ENCODE data around the gene MCM7. TPM values are rescaled to one million over a fixed set of nuclear protein-coding genes. Genes with fewer than 3 reads are reported as not detected.

The MCM7 gene
- total RNA-seq, 1 donor from 2014 or later, result 21.6 TPM

DNA sequence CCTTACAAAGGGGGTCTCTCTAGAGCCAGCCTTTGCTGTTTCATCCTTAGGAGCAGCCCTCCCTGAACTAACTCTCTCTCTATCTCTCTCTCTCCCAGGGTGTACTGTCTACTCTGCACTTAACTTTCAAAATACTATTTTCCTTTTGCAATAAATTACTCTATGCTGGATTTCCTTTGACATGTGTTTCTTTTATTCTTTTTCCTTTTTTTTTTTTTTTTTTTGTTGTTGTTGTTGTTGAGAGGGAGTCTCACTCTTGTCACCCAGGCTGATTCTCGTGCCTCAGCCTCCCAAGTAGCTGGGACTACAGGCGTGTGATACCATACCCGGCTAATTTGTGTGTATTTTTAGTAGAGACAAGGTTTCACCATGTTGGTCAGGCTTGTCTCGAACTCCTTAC is 18.2 kb downstream of the MCM7 start:
- DNase-seq, result no peak
- ATAC-seq (ENCODE audit: poor library complexity), result no peak
- intact Hi-C loops (cut with DNase I), result no loop called here

DNA sequence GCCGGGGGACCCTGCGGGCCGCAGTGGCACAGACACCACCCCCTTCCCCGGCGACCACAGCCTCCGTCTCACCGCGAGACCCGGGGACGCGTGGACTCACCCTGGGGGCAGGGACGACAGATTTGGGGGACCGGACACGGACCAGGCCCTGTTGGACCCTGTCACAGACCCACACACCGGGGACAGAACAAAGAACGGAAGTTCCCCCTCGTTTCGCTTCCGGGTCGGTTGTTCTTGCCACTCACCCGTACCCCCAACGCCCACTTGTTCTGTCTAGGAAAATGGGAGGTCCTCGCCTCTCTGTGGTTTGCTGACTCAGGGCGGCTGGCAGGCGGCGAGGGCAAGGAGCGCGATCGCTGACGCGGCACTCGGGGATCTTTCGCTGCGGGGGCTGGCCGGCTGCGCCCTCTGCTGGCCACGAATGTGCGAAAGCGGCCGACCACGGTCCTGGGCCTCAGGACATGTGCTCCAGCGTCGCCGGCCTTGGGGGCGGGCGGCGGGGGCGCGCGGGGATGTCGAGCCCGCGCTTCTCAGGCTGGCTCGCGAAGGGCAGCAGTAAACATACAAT is 19.6 kb downstream of the MCM7 start, which contains the start of gene ZNF3:
Gene ZNF3, minus strand, starts transcription at position 189 of the 568 bp plus-strand sequence. CDS start 4,366 bp downstream, outside the sequence.
- DNase-seq, result peak; percentile 99
- ATAC-seq (ENCODE audit: poor library complexity), result peak; percentile 94
- intact Hi-C loops (cut with DNase I), result no loop called here

DNA sequence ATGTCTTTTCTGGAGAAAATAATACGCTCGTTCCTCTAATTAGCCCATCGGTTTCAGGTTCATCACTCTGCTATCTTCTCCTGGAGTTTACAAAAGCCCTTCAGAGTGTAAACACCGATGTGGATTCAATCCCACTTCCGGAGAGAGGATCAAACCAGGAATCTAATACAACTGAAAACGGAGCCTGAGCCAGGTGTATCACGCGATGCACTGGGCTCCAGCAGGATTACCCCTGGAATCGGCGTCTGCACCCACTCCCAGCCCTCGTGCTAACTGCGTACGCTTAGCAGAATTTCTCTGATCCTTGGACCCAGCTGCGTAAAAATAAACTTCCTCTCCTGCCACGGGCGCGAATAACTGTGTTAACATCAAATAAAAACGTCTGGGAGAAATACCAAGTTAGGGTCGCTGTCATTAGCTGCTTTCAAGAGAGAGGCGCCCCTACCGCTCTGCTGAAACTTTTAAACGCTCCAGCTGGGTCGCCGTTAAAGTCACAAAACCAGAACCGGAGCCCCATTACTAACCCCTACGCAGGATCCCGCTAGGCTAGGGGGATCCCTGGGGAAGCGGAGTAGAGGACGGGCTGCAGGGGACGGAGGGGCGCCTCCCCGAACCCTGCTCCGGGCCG is 20.2 kb downstream of the MCM7 start:
- intact Hi-C loops (cut with DNase I), result no loop called here
- ATAC-seq (ENCODE audit: poor library complexity) (no peak), DNase-seq (no peak)

DNA sequence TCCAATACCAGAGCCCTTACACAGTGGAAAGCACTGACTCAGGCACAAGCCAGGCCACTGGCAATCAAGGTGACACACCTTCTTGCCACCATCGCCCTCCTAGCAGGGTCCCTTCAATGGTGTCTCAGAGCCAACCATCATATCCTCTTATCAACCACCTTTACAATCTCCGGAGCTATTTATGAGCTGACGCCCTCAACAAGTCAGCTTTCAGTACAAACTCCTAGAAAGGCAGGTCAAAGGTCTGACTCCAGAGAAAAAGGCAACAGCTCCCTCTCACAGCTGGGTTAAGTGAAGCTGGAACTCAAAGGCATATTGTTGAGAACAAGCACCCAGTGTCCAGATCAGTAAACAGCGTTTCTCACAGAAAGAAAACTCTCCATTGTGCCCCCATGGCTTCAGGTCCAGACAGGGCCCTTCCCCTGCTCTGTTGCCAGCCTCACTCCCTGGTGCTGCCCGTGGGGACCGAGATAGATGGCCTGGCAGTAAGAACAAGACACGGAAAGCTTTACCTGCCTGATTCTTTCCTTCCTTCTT is 22.1 kb downstream of the MCM7 start:
- ATAC-seq (ENCODE audit: poor library complexity), result no peak
- intact Hi-C loops (cut with DNase I), result no loop called here
- DNase-seq, result no peak

DNA sequence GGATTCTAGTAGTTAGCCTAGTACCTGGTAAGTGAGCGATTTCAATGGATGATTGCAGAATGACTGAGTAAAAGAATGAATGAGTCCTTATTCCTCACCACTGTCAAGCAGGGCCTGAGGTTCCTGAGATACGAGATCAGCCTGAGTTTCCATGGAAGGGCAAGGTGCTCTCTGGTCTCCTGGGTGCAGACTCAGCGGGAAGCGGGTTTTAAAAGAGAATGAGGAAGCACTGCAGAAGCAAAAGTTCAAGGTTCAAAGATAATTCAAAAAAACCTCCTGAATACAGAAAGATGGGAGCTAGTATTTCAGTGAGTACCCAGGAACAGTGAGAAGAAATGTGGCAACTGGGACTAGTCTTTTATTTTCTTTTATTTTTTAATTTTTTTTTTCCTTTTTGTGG is 24.0 kb downstream of the MCM7 start:
- intact Hi-C loops (cut with DNase I), result no loop called here
- no peak for DNase-seq
- no peak for ATAC-seq (ENCODE audit: poor library complexity)

DNA sequence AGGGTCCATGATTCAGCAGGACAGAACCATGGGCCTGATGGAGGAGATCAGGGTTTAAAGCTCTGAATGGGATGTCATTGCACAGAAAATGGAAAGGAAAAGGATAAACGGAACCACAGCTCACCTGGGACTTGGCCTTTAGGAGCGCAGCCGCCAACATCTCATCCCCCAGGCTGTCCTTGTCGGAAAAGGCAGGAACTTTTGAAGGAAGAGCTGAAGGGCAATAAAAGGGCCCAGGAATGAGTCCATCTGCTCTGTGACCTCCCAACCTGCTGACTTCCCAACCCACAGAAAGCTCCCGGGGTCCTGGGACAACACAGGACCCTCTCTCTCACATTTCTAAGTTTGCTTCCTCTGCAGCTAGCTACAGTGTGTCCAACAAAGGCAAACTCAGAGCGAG is 25.8 kb downstream of the MCM7 start:
- DNase-seq, result no peak
- ATAC-seq (ENCODE audit: poor library complexity), result no peak
- intact Hi-C loops (cut with DNase I), result no loop called here

DNA sequence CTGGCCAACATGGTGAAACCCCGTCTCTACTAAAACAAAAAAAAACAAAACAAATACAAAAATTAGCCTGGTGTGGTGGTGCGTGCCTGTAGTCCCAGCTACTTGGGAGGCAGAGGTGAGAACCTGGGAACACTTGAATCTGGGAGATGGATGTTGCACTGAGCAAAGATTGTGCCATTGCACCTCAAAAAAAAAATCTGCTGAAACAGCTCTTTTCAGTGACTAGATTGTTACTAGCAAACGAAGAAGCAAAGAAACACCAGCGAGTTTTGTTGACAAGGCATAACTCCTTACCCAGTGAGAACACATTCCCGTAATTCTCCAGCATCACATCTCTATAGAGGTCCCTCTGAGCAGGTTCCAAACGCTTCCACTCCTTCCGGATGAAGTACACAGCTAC is 26.4 kb downstream of the MCM7 start:
- DNase-seq (no peak), ATAC-seq (ENCODE audit: poor library complexity) (no peak)
- intact Hi-C loops (cut with DNase I), result no loop called here

DNA sequence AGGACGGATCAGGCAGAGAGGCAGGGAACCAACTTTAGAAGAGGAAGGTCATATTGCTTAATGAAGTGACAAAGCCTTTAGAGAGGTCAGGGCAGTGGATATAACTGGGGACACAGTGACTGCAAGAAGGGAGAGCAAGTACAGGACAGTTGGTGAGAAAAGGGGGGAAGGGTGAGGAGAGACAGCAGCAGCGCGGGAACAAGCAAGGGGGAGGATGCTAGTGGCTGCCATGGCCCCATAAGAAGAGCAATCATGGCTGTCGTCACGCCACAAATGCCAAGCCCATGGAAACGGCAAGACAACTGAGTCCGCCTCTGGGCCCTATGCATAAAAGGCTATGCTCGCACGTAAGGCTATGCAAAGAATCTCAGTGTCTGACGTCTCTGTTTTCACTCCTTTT is 28.7 kb downstream of the MCM7 start:
- no peak for ATAC-seq (ENCODE audit: poor library complexity)
- intact Hi-C loops (cut with DNase I), result no loop called here
- no peak for DNase-seq

DNA sequence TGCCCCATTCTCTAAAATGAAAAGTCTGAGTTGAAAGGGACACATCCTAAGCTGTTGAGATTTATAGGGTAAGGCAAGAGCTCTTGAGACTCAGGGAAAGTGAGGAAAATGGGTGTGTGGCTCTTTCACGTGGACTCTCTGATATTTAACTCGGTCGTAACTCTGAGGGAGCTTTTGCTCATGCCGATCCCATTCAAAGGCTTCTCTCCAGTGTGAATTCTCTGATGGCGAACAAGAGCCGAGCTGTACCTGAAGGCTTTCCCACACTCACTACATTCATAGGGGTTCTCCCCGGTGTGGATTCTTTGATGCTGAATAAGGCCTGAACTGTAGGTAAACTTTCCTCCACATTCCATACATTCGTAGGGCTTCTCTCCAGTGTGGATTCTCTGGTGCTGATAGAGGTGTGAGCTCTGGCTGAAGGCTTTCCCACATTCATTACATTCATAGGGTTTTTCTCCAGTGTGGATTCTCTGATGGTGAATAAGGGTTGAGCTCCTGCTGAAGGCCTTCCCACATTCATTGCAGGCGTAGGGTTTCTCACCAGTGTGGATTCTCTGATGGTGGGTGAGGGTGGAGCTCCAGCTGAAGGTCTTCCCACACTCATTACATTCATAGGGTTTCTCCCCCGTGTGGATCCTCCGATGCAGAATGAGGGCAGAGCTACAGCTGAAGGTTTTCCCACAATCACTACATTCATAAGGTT is 30.0 kb downstream of the MCM7 start:
- intact Hi-C loops (cut with DNase I), result no loop called here
- ATAC-seq (ENCODE audit: poor library complexity), result no peak
- DNase-seq, result no peak

DNA sequence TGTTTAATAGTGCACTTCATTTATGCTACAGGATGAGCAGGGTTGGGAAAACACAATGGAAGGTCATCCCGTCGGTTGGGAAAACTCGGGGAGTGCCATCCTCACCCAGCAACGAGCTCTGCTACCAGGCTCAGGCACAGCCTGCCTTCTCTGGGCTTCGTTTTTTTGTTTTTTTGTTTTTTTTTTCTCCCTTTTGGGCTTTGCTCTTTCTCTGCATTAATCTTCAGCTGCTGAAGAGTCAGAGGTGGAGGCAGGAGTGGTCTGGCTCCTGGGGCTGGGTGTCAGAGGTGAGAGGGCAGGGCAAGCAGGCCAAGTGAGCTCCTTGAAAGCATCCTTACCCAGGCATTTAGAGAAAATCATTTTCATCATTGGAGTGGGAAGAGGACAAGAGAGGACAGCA is 31.2 kb downstream of the MCM7 start:
- DNase-seq (no peak), ATAC-seq (ENCODE audit: poor library complexity) (no peak)
- intact Hi-C loops (cut with DNase I), result no loop called here

DNA sequence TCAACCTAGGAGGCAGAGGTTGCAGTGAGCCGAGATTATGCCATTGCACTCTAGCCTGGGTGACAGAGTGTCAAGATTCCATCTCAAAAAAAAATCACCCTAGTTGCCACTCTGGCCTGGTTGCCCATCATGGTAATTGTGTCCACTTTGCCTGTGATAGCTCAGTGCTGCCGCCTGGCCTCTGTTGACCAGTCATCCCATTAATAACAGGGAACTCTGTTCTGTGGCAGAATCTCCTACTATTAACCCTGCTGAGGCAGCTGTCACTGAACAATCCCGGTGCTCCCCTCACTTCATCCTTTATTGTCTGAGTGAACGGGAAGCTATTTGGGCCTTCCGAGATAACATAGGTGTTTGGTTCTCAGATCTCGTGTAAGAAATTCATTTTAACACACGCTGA is 34.2 kb downstream of the MCM7 start:
- intact Hi-C loops (cut with DNase I), result no loop called here
- ATAC-seq (ENCODE audit: poor library complexity) (no peak), DNase-seq (no peak)

DNA sequence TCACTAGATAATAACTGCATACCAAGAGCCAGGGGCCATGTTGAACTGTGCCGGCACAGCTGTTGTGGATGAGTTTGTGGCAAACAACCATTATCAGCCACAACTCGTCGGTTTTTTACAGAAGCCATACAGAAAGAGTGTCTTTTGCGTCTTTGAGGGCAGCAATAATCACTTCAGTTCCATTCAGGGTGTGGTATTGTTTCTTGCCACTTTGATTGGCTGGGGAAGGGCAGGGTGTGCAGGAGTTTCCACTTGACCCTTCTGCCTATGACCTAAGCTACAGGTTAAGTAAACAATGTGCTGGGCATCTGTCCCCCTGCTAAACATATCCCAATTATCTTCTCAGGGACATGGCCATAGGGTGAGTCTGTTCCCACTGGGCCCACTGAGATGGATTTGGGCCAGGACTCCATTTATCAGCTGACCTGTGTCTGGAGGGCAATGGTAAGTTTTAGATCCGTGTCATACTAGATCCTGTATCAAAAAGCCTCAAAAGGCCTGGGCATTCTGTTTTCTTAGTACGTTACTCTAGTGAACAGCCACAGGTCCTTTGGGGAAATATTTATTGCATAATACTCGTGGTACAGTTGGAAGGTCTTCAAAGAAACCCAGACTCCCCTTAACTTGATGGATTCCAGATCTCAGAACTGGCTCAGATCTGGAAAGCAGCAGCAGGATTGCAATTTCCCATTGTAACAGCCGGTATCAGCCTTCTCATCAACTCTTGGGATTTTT is 35.6 kb downstream of the MCM7 start:
- intact Hi-C loops (cut with DNase I), result no loop called here
- ATAC-seq (ENCODE audit: poor library complexity) (peak; percentile 87), DNase-seq (no peak)

DNA sequence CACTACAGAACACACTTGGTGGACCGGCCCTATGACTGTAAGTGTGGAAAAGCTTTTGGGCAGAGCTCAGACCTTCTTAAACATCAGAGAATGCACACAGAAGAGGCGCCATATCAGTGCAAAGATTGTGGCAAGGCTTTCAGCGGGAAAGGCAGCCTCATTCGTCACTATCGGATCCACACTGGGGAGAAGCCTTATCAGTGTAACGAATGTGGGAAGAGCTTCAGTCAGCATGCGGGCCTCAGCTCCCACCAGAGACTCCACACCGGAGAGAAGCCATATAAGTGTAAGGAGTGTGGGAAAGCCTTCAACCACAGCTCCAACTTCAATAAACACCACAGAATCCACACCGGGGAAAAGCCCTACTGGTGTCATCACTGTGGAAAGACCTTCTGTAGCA is 37.0 kb downstream of the MCM7 start:
- ATAC-seq (ENCODE audit: poor library complexity) (no peak), DNase-seq (no peak)
- intact Hi-C loops (cut with DNase I), result no loop called here

DNA sequence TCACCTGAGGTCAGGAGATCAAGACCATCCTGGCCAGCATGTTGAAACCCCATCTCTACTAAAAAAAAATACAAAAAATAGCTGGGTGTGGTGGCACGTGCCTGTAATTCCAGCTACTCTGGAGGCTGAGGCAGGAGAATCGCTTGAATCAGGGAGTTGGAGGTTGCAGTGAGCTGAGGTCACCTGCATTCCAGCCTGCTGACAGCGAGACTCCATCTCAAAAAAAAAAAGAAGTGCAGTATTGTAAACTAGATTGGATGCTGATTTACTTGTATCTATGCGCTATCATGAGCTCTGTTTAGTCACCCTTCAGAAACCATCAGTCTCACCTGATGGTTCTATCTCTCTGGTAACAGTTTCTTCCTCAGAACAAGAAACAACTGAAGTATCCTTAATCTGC is 37.8 kb downstream of the MCM7 start:
- ATAC-seq (ENCODE audit: poor library complexity), result no peak
- intact Hi-C loops (cut with DNase I), result no loop called here
- DNase-seq, result no peak

DNA sequence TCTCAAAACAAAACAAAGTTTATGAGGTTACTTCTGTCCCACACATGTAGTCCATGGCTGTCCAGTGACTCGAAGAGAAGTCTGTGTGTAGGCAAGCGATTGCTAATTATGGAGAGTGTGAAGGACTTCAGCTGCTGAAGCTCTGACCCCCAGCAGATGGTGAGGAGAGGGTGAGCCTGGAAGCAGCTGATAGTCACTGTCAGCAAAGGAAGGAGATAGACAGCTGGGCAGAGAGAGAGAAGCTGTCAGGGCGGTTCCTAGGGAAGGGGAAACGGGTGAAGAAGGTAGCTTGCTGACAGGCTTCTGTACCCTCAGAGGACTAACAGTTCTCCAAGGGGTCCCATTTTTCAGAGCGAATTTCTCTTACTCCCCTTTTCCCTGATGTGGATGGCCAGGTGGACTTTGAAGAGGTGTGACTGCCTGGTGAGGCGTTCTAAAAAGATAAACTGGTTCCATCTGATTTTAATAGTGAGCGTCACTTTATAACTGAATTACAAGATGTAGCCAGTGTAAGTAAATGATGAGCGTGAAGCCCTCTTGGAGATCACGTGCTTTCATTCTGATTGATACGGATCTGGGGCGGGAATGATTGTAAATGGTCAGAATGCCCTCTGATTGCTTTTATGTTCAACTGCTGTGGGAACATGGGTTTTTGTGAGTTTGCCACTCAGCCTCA is 39.5 kb downstream of the MCM7 start:
- intact Hi-C loops (cut with DNase I), result no loop called here
- DNase-seq (no peak), ATAC-seq (ENCODE audit: poor library complexity) (no peak)

DNA sequence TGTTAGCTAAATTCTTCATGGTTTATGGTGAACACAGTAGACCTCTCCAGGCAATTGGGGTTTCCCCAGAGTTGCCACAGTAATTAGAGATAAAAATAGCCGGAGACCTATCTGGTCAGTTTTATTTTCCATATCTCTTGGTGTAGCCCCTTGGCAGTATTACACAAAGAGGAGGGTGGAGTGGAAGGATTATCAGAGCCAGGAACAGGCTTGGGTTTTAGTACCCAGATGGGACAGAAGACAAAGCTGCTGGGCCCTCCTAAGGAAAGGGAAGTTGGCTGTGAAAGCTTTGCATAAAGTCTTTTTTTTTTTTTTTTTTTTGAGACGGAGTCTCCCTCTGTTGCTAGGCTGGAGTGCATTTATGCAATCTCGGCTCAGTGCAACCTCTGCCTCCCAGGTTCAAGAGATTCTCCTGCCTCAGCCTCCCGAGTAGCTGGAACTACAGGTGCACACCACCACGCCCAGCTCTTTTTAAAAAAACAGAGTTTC is 41.9 kb downstream of the MCM7 start:
- intact Hi-C loops (cut with DNase I), result no loop called here
- ATAC-seq (ENCODE audit: poor library complexity), result no peak
- DNase-seq, result no peak

DNA sequence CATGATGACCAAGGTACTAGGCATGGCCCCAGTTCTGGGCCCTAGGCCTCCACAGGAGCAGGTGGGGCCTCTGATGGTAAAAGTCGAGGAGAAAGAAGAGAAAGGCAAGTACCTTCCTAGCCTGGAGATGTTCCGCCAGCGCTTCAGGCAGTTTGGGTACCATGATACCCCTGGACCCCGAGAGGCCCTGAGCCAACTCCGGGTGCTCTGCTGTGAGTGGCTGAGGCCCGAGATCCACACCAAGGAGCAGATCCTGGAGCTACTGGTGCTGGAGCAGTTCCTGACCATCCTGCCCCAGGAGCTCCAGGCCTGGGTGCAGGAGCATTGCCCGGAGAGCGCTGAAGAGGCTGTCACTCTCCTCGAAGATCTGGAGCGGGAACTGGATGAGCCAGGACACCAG is 44.2 kb downstream of the MCM7 start:
- intact Hi-C loops (cut with DNase I), result no loop called here

DNA sequence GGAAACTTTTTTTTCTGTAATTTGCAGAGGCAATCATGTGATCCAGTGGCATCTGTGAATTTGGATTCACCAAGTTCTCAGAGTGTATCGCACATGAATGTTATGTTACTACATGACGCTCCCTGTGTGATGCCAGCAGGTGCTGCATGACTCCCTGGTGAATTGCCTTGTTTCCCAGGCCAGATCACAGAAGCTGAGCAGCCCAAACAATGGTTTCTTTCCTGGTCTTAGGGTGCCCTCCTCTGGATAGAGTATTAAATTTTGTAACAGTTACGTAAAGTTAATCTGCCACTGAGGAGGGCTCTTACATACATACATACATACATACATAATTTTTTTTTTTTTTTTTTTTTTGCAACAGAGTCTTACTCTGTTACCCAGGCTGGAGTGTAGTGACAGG is 48.0 kb downstream of the MCM7 start:
- ATAC-seq (ENCODE audit: poor library complexity) (peak; percentile 24), DNase-seq (no peak)
- intact Hi-C loops (cut with DNase I), result no loop called here

More for the DNA sequence above, 44.2 kb downstream of the MCM7 start:
- DNase-seq, result no peak
- no peak for ATAC-seq (ENCODE audit: poor library complexity)

DNA sequence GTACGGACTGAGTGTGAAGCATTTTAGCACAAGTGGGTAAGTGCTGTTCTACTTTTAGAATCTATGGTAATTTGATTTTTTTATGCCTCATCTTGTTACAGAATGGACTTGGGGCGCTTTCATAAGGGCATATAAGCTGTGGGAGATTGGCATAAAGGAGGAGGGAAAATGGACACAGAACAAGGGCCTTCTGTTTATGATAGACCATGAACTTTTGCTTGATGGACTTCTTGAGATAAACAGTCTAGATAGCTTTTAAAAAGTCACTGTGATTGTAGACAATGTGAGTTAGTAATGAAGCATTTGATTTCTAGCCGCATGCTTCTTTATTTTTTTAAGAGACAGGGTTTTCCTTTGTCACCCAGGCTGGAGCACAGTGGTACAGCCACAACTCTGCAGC is 49.6 kb downstream of the MCM7 start:
- intact Hi-C loops (cut with DNase I), result no loop called here
- DNase-seq, result no peak
- ATAC-seq (ENCODE audit: poor library complexity), result no peak
